Measurements from ENCODE around the gene GET3. TPM values are rescaled to one million over a fixed set of nuclear protein-coding genes. Genes with fewer than 3 reads are reported as not detected.

Gene GET3
- total RNA-seq, 1 experiment from 2014 or later = 110 TPM

DNA sequence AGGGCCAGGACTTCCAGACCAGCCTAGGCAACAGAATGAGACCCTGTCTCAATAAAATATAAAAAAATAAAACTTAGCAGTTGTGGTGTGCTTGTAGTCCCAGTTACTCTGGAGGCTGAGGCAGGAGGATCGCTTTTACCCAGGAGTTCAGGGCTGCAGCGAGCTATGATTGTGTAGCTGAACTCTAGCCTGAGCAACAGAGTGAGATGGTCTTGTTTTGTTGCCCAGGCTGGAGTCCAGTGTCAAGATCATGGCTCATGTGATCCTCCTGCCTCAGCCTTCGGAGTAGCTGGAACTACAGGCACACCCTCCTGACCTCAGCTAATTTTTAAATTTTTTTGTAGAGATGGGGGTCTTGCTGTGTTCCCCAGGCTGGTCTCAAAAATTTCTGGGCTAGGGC is 49.7 kb downstream of the GET3 start:
- Mint-ChIP-seq H3K27ac (no peak overlapping the region), H3K4me3 (no peak overlapping the region), H3K4me1 (peaks cover 27% of the 10 kb centered on the region), H3K36me3 (no peaks in the 10 kb centered on the region), H3K9me3 (no peaks in the 10 kb centered on the region), H3K27me3 (ENCODE audit: low read depth) (peaks cover 11% of the 10 kb centered on the region)
- POLR2A ChIA-PET = interaction anchor here (1.3 kb wide), 1 partner anchor 9 kb away, joined by 4 read pairs; no protein-coding TSS in a partner anchor
- TF ChIP-seq, protein P1, sequence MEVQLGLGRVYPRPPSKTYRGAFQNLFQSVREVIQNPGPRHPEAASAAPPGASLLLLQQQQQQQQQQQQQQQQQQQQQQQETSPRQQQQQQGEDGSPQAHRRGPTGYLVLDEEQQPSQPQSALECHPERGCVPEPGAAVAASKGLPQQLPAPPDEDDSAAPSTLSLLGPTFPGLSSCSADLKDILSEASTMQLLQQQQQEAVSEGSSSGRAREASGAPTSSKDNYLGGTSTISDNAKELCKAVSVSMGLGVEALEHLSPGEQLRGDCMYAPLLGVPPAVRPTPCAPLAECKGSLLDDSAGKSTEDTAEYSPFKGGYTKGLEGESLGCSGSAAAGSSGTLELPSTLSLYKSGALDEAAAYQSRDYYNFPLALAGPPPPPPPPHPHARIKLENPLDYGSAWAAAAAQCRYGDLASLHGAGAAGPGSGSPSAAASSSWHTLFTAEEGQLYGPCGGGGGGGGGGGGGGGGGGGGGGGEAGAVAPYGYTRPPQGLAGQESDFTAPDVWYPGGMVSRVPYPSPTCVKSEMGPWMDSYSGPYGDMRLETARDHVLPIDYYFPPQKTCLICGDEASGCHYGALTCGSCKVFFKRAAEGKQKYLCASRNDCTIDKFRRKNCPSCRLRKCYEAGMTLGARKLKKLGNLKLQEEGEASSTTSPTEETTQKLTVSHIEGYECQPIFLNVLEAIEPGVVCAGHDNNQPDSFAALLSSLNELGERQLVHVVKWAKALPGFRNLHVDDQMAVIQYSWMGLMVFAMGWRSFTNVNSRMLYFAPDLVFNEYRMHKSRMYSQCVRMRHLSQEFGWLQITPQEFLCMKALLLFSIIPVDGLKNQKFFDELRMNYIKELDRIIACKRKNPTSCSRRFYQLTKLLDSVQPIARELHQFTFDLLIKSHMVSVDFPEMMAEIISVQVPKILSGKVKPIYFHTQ (CRISPR knock-in tag; IDR thresholded peaks at IDR 0.05) = no peak
- TF ChIP-seq CREB1 (CRISPR knock-in tag; IDR thresholded peaks at IDR 0.05) (no peak), MYBL2 (CRISPR knock-in tag; IDR thresholded peaks at IDR 0.05) (no peak), GABPB1 (CRISPR knock-in tag; IDR thresholded peaks at IDR 0.05) (no peak), ZNF396 (CRISPR knock-in tag; IDR thresholded peaks at IDR 0.05; ENCODE audit: borderline replicate concordance) (no peak), ZNF263 (CRISPR knock-in tag; IDR thresholded peaks at IDR 0.05; ENCODE audit: low read depth) (no peak)
- TF ChIP-seq, protein P2, sequence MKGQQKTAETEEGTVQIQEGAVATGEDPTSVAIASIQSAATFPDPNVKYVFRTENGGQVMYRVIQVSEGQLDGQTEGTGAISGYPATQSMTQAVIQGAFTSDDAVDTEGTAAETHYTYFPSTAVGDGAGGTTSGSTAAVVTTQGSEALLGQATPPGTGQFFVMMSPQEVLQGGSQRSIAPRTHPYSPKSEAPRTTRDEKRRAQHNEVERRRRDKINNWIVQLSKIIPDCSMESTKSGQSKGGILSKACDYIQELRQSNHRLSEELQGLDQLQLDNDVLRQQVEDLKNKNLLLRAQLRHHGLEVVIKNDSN (CRISPR knock-in tag; IDR thresholded peaks at IDR 0.05) = no peak
- DNase-seq (ENCODE audit: low spot score) (no peak), ATAC-seq (no peak)
- CTCF ChIA-PET = interaction anchor here (1.0 to 3.4 kb wide), 4 partner anchors 9 to 64 kb away, joined by 3 to 29 read pairs (median 7); no protein-coding TSS in a partner anchor

DNA sequence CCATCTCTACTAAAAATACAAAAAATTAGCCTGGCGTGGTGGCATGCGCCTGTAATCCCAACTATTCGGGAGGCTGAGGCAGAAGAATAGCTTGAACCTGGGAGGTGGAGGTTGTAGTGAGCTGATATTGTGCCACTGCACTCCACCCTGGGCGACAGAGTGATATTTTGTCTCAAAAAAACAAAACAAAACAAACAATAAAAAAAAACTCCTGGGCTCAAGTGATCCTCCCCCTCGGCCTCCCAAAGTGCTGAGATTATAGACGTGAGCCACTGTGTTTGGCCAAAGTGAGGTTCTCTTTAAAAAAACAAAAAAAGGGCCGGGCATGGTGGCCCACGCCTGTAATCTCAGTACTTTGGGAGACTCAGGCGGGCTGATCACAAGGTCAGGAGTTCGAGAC is 50.2 kb downstream of the GET3 start:
- POLR2A ChIA-PET = interaction anchor here (1.3 kb wide), 1 partner anchor 9 kb away, joined by 4 read pairs; no protein-coding TSS in a partner anchor
- H3K36me3 Mint-ChIP-seq = no peaks in the 10 kb centered on the region
- no peak for DNase-seq (ENCODE audit: low spot score)
- H3K9me3 Mint-ChIP-seq = no peaks in the 10 kb centered on the region
- CTCF ChIA-PET = interaction anchor here (1.0 to 3.4 kb wide), 4 partner anchors 9 to 64 kb away, joined by 3 to 29 read pairs (median 7); no protein-coding TSS in a partner anchor
- no peak for TF ChIP-seq ZNF416 (CRISPR knock-in tag; IDR thresholded peaks at IDR 0.05)
- TF ChIP-seq PRRX2 (CRISPR knock-in tag; IDR thresholded peaks at IDR 0.05) = no peak
- no peak for TF ChIP-seq ZNF263 (CRISPR knock-in tag; IDR thresholded peaks at IDR 0.05; ENCODE audit: low read depth)
- no peak for TF ChIP-seq FOXP1 (CRISPR knock-in tag; IDR thresholded peaks at IDR 0.05; ENCODE audit: borderline replicate concordance)
- no peak for TF ChIP-seq ZNF219 (CRISPR knock-in tag; IDR thresholded peaks at IDR 0.05; ENCODE audit: borderline replicate concordance)
- no peak for TF ChIP-seq IRF2 (CRISPR knock-in tag; IDR thresholded peaks at IDR 0.05; ENCODE audit: borderline replicate concordance, low read depth)
- no peak for TF ChIP-seq GABPB1 (CRISPR knock-in tag; IDR thresholded peaks at IDR 0.05)
- no peak for TF ChIP-seq NR2C2 (CRISPR knock-in tag; IDR thresholded peaks at IDR 0.05)
- TF ChIP-seq TEAD4 (CRISPR knock-in tag; IDR thresholded peaks at IDR 0.05) = no peak
- TF ChIP-seq ZNF671 (CRISPR knock-in tag; IDR thresholded peaks at IDR 0.05) = no peak
- TF ChIP-seq, protein P3, sequence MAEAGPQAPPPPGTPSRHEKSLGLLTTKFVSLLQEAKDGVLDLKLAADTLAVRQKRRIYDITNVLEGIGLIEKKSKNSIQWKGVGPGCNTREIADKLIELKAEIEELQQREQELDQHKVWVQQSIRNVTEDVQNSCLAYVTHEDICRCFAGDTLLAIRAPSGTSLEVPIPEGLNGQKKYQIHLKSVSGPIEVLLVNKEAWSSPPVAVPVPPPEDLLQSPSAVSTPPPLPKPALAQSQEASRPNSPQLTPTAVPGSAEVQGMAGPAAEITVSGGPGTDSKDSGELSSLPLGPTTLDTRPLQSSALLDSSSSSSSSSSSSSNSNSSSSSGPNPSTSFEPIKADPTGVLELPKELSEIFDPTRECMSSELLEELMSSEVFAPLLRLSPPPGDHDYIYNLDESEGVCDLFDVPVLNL (CRISPR knock-in tag; IDR thresholded peaks at IDR 0.05; ENCODE audit: borderline replicate concordance, low read depth) = no peak
- no peak for TF ChIP-seq ZNF138 (CRISPR knock-in tag; conservative IDR thresholded peaks at IDR 0.05)
- no peak for TF ChIP-seq ZNF121 (CRISPR knock-in tag; IDR thresholded peaks at IDR 0.05)
- TF ChIP-seq, protein P4, sequence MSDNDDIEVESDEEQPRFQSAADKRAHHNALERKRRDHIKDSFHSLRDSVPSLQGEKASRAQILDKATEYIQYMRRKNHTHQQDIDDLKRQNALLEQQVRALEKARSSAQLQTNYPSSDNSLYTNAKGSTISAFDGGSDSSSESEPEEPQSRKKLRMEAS (CRISPR knock-in tag; IDR thresholded peaks at IDR 0.05) = no peak
- TF ChIP-seq RELA (CRISPR knock-in tag; IDR thresholded peaks at IDR 0.05; ENCODE audit: borderline replicate concordance) = no peak
- TF ChIP-seq, protein P5, sequence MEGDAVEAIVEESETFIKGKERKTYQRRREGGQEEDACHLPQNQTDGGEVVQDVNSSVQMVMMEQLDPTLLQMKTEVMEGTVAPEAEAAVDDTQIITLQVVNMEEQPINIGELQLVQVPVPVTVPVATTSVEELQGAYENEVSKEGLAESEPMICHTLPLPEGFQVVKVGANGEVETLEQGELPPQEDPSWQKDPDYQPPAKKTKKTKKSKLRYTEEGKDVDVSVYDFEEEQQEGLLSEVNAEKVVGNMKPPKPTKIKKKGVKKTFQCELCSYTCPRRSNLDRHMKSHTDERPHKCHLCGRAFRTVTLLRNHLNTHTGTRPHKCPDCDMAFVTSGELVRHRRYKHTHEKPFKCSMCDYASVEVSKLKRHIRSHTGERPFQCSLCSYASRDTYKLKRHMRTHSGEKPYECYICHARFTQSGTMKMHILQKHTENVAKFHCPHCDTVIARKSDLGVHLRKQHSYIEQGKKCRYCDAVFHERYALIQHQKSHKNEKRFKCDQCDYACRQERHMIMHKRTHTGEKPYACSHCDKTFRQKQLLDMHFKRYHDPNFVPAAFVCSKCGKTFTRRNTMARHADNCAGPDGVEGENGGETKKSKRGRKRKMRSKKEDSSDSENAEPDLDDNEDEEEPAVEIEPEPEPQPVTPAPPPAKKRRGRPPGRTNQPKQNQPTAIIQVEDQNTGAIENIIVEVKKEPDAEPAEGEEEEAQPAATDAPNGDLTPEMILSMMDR (IDR thresholded peaks at IDR 0.05) = no peak
- no peak for TF ChIP-seq TCF7 (CRISPR knock-in tag; IDR thresholded peaks at IDR 0.05; ENCODE audit: low read depth)
- peaks cover 24% of the 10 kb centered on the region for H3K4me1 Mint-ChIP-seq
- H3K27ac Mint-ChIP-seq = no peak overlapping the region
- H3K4me3 Mint-ChIP-seq = no peak overlapping the region
- no peak for ATAC-seq
- peaks cover 15% of the 10 kb centered on the region for H3K27me3 Mint-ChIP-seq (ENCODE audit: low read depth)
